ENCODE results near the gene FOXA3.

GRCh38 chr19:45878043-45878794 lies 14.1 kb downstream of the FOXA3 start:
- TF ChIP-seq, protein P1, sequence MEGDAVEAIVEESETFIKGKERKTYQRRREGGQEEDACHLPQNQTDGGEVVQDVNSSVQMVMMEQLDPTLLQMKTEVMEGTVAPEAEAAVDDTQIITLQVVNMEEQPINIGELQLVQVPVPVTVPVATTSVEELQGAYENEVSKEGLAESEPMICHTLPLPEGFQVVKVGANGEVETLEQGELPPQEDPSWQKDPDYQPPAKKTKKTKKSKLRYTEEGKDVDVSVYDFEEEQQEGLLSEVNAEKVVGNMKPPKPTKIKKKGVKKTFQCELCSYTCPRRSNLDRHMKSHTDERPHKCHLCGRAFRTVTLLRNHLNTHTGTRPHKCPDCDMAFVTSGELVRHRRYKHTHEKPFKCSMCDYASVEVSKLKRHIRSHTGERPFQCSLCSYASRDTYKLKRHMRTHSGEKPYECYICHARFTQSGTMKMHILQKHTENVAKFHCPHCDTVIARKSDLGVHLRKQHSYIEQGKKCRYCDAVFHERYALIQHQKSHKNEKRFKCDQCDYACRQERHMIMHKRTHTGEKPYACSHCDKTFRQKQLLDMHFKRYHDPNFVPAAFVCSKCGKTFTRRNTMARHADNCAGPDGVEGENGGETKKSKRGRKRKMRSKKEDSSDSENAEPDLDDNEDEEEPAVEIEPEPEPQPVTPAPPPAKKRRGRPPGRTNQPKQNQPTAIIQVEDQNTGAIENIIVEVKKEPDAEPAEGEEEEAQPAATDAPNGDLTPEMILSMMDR (IDR thresholded peaks at IDR 0.05; ENCODE audit: borderline replicate concordance, extremely low read depth, low read length, poor library complexity, severe bottlenecking): no peak
- no peak for TF ChIP-seq EZH2 (IDR thresholded peaks at IDR 0.05; ENCODE audit: borderline replicate concordance, low read depth, low read length, severe bottlenecking)
